22Rv1 (cell line): ENCODE results near the gene METTL6.
"Not testable (repeated sequence)": the region's sequence is repeated elsewhere in the genome, so short reads cannot be mapped to it uniquely, and the experiment has no call there.

ENCODE experiments used
- H3K27ac ChIP-seq: fragments of 450-650 bp; 2 replicates; pipeline ENCODE4 v1.5.1; 2017
- CTCF ChIP-seq: fragments of 450-650 bp; IDR thresholded peaks from 2 replicates; pipeline ENCODE4 v1.5.1; 2017; ENCODE audit warnings: mild to moderate bottlenecking
- ZFX ChIP-seq: fragments of 450-650 bp; IDR thresholded peaks from 2 replicates; pipeline ENCODE4 v1.6.1; 2017; ENCODE audit warnings: antibody characterized with exemption, borderline replicate concordance

Gene METTL6

DNA sequence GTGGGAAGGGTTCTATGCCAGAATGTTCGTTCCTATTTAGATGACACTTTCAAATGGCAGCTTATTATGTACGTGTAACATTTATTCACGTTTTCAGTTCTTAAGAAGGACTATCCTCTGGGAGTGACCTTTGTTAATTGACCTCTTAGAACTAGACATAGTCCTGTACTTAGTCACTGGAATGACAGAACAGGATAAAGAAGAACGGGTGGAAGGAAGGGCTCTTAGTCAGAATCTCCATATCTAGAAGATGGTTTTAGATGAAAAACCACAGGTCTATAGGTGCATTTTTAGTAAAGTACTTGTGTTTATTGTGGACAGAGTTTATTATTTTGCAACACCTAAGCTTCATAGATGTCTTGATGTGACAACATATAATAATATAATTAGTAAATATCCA lies 6.5 kb downstream of the METTL6 start:
- no peak for TF ChIP-seq CTCF
- no peak for TF ChIP-seq ZFX
- H3K27ac ChIP-seq = no peak overlapping the region

- H3K27ac ChIP-seq = not testable (repeated sequence)
These were observed 16.4 kb downstream of the METTL6 start for GRCh38 chr3:15410966-15411365.

- TF ChIP-seq ZFX (no peak), CTCF (no peak)
- H3K27ac ChIP-seq = no peak overlapping the region
These were observed 17.6 kb downstream of the METTL6 start for GRCh38 chr3:15409774-15410173.

DNA sequence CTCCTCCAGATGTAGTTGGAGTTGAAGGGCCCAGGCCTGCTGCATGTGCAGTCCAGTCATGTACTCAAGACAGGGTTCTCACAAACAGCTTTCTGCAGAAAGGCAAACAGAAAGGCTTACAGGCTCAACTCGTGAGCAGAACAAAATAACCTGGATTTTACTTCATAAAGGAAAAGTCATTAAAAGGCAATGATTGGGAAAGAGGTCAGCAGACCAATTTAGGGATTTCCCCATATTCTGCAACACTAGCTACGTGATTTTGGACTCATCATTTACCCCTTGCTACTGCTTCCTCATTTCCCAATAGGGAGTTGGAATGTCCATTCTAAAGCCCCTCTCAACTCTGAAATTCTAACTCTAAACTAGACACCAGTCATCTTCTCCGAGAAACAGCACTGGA lies 18.1 kb downstream of the METTL6 start:
- TF ChIP-seq CTCF (no peak), ZFX (no peak)
- no peak overlapping the region for H3K27ac ChIP-seq

DNA sequence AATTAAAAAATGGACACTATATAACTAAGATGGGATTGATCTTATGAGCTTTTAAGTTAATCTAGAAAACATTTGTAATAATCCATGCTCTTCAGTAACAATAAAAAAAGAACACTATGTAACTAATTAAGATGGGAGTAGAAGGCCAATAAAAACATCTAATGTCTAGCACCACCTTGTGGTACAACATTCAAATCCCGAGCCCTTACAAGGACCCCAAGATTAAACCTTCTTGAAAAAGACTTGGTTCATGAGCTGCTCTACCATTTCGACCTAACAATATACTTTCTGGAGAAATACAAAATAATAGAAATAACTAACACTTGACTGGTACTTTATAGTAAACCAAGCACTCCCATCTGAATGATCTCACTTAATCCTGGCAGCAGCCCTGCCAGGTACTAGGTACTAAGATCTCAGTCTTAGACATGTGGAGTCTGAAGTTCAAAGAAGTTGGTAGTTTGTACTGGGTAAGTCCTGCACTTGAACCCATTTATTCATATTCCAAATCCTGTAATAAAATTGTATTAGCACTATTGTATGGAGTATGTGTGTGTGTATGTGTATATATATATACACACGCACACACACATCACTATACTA lies 21.8 kb downstream of the METTL6 start:
- H3K27ac ChIP-seq = no peak overlapping the region
- TF ChIP-seq CTCF = peak; percentile 74
- TF ChIP-seq ZFX = no peak

DNA sequence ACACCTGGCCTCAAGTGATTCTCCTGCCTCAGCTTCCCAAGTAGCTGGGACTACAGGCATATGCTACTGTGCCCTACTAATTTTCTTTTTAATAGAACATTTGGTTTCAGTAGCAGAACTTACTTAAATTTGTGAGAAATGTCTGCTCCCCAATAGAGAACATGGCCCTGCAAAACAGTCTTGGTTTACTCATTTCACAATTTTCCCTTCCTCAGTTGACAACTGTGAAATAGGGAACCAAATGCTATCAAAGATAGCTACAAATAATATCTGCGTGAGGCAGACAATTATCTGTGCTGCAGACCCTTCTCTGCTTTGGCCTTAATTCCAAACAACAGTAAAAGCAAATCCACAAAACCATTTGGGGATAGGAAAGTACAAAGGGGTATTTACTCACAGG lies 22.6 kb downstream of the METTL6 start:
- no peak overlapping the region for H3K27ac ChIP-seq
- TF ChIP-seq ZFX = no peak
- no peak for TF ChIP-seq CTCF

DNA sequence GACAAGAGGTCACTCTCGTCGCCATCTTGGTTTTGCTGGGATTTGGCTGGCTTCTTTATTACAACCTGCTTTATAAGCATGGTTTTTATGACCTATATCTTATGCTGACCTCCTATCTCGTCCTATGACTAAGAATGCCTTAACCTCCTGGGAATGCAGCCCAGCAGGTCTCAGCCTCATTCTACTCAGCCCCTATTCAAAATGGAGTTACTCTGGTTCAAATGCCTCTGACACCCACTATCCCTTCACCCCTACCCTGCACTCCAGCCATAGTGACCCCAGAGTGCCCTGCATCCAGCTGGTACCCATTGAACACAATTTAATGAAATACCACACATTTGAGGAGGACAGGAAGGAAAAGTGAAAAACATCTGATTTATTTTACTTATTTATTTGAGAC lies 23.4 kb downstream of the METTL6 start:
- no peak overlapping the region for H3K27ac ChIP-seq
- TF ChIP-seq CTCF (no peak), ZFX (no peak)

DNA sequence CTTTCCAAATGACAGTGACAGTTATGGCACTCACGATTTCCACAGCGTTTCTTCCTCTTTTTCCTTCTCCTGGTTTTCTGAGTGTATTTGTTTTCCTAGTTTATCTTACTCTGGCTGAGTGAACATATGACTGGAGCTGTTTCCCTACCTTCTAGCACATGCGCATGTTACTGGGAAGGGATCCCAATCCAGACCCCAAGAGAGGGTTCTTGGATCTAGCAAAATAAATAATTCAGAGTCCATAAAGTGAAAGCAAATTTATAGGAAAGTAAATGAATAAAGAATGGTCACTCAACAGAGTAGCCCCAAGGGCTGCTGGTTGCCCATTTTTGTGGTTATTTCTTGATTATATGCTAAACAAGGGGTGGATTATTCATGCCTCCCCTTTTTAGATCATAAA lies 23.8 kb downstream of the METTL6 start:
- no peak overlapping the region for H3K27ac ChIP-seq
- TF ChIP-seq ZFX (no peak), CTCF (no peak)
